ENCODE measurements around the gene RALGPS2. TPM values are rescaled to one million over a fixed set of nuclear protein-coding genes. Genes with fewer than 3 reads are reported as not detected.

RALGPS2 gene
- total RNA-seq, 6 donors from 2014 or later: 6.2 to 23.9 (median 7.6) TPM

GRCh38 chr1:178870221-178870620 is 145.2 kb downstream of the RALGPS2 start:
- H3K27ac ChIP-seq: peak overlapping the region in 1 of 4 donors; percentile 3
- TF ChIP-seq POLR2AphosphoS5 (IDR thresholded peaks at IDR 0.05): no peak
- TF ChIP-seq CTCF (IDR thresholded peaks at IDR 0.05): no peak
- TF ChIP-seq POLR2A (IDR thresholded peaks at IDR 0.05): no peak
- TF ChIP-seq EP300 (IDR thresholded peaks at IDR 0.05): no peak
- no peak for DNase-seq
- H3K9me3 ChIP-seq: no peaks in the 10 kb centered on the region
- H3K36me3 ChIP-seq: no peaks in the 10 kb centered on the region
- H3K27me3 ChIP-seq: no peaks in the 10 kb centered on the region
- H3K4me1 ChIP-seq: peaks cover 8 to 18% (median 12%) of the 10 kb centered on the region in 4 donors
- WGBS, 2 donors: 46 to 51% methylated on average over 1 of the region's 1 CpG
- no peak for ATAC-seq (ENCODE audit: low FRiP score in 2 of 2)
- H3K4me3 ChIP-seq: peak overlapping the region in 2 of 4 donors; percentile 17 to 33

GRCh38 chr1:178870944-178871343 is 145.9 kb downstream of the RALGPS2 start, which contains the start of gene ANGPTL1:
Gene ANGPTL1, minus strand, starts transcription at chr1:178871077. Its CDS starts 5,301 bp downstream, at chr1:178865776.
- TF ChIP-seq CTCF (IDR thresholded peaks at IDR 0.05): no peak
- no peak for TF ChIP-seq POLR2A (IDR thresholded peaks at IDR 0.05)
- TF ChIP-seq EP300 (IDR thresholded peaks at IDR 0.05): no peak
- no peak for TF ChIP-seq POLR2AphosphoS5 (IDR thresholded peaks at IDR 0.05)
- peak within 1 kb of the TSS in 3 of 4 donors; percentile 16 to 55 (median 46) for H3K27ac ChIP-seq
- DNase-seq (no peak), ATAC-seq (ENCODE audit: low FRiP score in 2 of 2) (peak in 1 of 2 donors; percentile 56)
- peak within 1 kb of the TSS in 2 of 4 donors; percentile 17 to 33 for H3K4me3 ChIP-seq
- no peaks in the 10 kb centered on the region for H3K9me3 ChIP-seq
- H3K4me1 ChIP-seq: peaks cover 8 to 18% (median 12%) of the 10 kb centered on the region in 4 donors
- H3K27me3 ChIP-seq: no peaks in the 10 kb centered on the region
- 24 to 49% methylated on average over 4 of the region's 4 CpGs for WGBS, 2 donors
- H3K36me3 ChIP-seq: no peaks in the 10 kb centered on the region

GRCh38 chr1:178871551-178872320 is 146.7 kb downstream of the RALGPS2 start:
- no peak overlapping the region for H3K4me3 ChIP-seq
- peaks cover 8 to 18% (median 12%) of the 10 kb centered on the region in 4 donors for H3K4me1 ChIP-seq
- no peaks in the 10 kb centered on the region for H3K36me3 ChIP-seq
- H3K9me3 ChIP-seq: no peaks in the 10 kb centered on the region
- peak overlapping the region; percentile 2 to 55 (median 28) for H3K27ac ChIP-seq
- no peak for DNase-seq
- no peaks in the 10 kb centered on the region for H3K27me3 ChIP-seq
- TF ChIP-seq CTCF (IDR thresholded peaks at IDR 0.05) (no peak), POLR2AphosphoS5 (IDR thresholded peaks at IDR 0.05) (no peak), POLR2A (IDR thresholded peaks at IDR 0.05) (no peak), EP300 (IDR thresholded peaks at IDR 0.05) (no peak)
- no peak for ATAC-seq (ENCODE audit: low FRiP score in 2 of 2)

GRCh38 chr1:178874966-178875365 is 149.9 kb downstream of the RALGPS2 start:
- Histone ChIP-seq H3K9me3 (no peaks in the 10 kb centered on the region), H3K36me3 (no peaks in the 10 kb centered on the region), H3K27me3 (no peaks in the 10 kb centered on the region), H3K27ac (no peak overlapping the region), H3K4me3 (no peak overlapping the region), H3K4me1 (peaks cover 8 to 18% (median 12%) of the 10 kb centered on the region in 4 donors)
- no peak for ATAC-seq (ENCODE audit: low FRiP score in 2 of 2)
- TF ChIP-seq EP300 (IDR thresholded peaks at IDR 0.05) (no peak), POLR2AphosphoS5 (IDR thresholded peaks at IDR 0.05) (no peak), CTCF (IDR thresholded peaks at IDR 0.05) (no peak), POLR2A (IDR thresholded peaks at IDR 0.05) (no peak)
- WGBS, 2 donors: 92 to 98% methylated on average over 2 of the region's 2 CpGs
- DNase-seq: no peak

Measured in upper lobe of left lung (tissue), 6 donors.